ENCODE data around the gene ZNF267. TPM values are rescaled to one million over a fixed set of nuclear protein-coding genes. Genes with fewer than 3 reads are reported as not detected.

ZNF267 gene
- total RNA-seq, 1 donor from 2014 or later, result 19.6 TPM

GRCh38 chr16:31877876-31878642 lies 4.5 kb downstream of the ZNF267 start:
- H3K27ac ChIP-seq (ENCODE audit: low read depth, low read length), result peak overlapping the region; percentile 91
- H3K4me1 ChIP-seq (ENCODE audit: insufficient read depth, low read length), result peaks cover 48% of the 10 kb centered on the region
- H3K9ac ChIP-seq (ENCODE audit: low read length), result peak overlapping the region; percentile 80
- FAIRE-seq (no peak), DNase-seq (ENCODE audit: low read depth) (no peak)
- no peak overlapping the region for H3K4me3 Mint-ChIP-seq (ENCODE audit: unreplicated experiment)
- peaks cover 4% of the 10 kb centered on the region for H3K36me3 ChIP-seq (ENCODE audit: insufficient read depth, low read length)
- H3K79me2 ChIP-seq (ENCODE audit: insufficient read depth, low read length), result peaks cover 91% of the 10 kb centered on the region
- peaks cover 23% of the 10 kb centered on the region for H3K36me3 Mint-ChIP-seq (ENCODE audit: low read depth, unreplicated experiment)
- peak overlapping the region; percentile 98 for H3K27ac Mint-ChIP-seq (ENCODE audit: unreplicated experiment)
- H3K27me3 Mint-ChIP-seq (ENCODE audit: low read depth, unreplicated experiment), result no peaks in the 10 kb centered on the region
- peaks cover 49% of the 10 kb centered on the region for H3K4me1 Mint-ChIP-seq (ENCODE audit: low read depth, unreplicated experiment)
- H3K27me3 ChIP-seq (ENCODE audit: insufficient read depth, low read length), result no peaks in the 10 kb centered on the region
- TF ChIP-seq EZH2 (IDR thresholded peaks at IDR 0.05; ENCODE audit: insufficient read depth, low read length), result no peak
- no peak for TF ChIP-seq CTCF (IDR thresholded peaks at IDR 0.05; ENCODE audit: insufficient read depth, low read depth, low read length)
- H3K4me2 ChIP-seq (ENCODE audit: low read length), result peak overlapping the region; percentile 99
- peaks cover 46% of the 10 kb centered on the region for H4K20me1 ChIP-seq (ENCODE audit: insufficient read depth, low read length)
- H2AFZ ChIP-seq (ENCODE audit: low read depth, low read length), result no peak overlapping the region
- no peaks in the 10 kb centered on the region for H3K9me3 Mint-ChIP-seq (ENCODE audit: unreplicated experiment)
- no peak overlapping the region for H3K4me3 ChIP-seq (ENCODE audit: insufficient read depth, low read depth, low read length)
- H3K9me3 ChIP-seq (ENCODE audit: insufficient read depth, low read depth, low read length), result no peaks in the 10 kb centered on the region

GRCh38 chr16:31879937-31880321 lies 6.3 kb downstream of the ZNF267 start:
- peaks cover 96% of the 10 kb centered on the region for H3K79me2 ChIP-seq (ENCODE audit: insufficient read depth, low read length)
- H3K4me1 Mint-ChIP-seq (ENCODE audit: low read depth, unreplicated experiment), result peaks cover 49% of the 10 kb centered on the region

More at GRCh38 chr16:31879937-31880321, 6.3 kb downstream of the ZNF267 start:
- Histone ChIP-seq H3K9ac (ENCODE audit: low read length) (peak overlapping the region; percentile 41), H3K4me2 (ENCODE audit: low read length) (peak overlapping the region; percentile 72), H3K27me3 (ENCODE audit: insufficient read depth, low read length) (no peaks in the 10 kb centered on the region), H3K27ac (ENCODE audit: low read depth, low read length) (peak overlapping the region; percentile 55), H3K4me1 (ENCODE audit: insufficient read depth, low read length) (peaks cover 45% of the 10 kb centered on the region), H3K9me3 (ENCODE audit: insufficient read depth, low read depth, low read length) (no peaks in the 10 kb centered on the region), H4K20me1 (ENCODE audit: insufficient read depth, low read length) (peaks cover 41% of the 10 kb centered on the region), H2AFZ (ENCODE audit: low read depth, low read length) (no peak overlapping the region), H3K4me3 (ENCODE audit: insufficient read depth, low read depth, low read length) (no peak overlapping the region), H3K36me3 (ENCODE audit: insufficient read depth, low read length) (peaks cover 10% of the 10 kb centered on the region)
- no peak for FAIRE-seq
- Mint-ChIP-seq H3K27ac (ENCODE audit: unreplicated experiment) (peak overlapping the region; percentile 81), H3K9me3 (ENCODE audit: unreplicated experiment) (no peaks in the 10 kb centered on the region), H3K36me3 (ENCODE audit: low read depth, unreplicated experiment) (peaks cover 33% of the 10 kb centered on the region), H3K27me3 (ENCODE audit: low read depth, unreplicated experiment) (no peaks in the 10 kb centered on the region), H3K4me3 (ENCODE audit: unreplicated experiment) (no peak overlapping the region)
- no peak for TF ChIP-seq EZH2 (IDR thresholded peaks at IDR 0.05; ENCODE audit: insufficient read depth, low read length)
- no peak for TF ChIP-seq CTCF (IDR thresholded peaks at IDR 0.05; ENCODE audit: insufficient read depth, low read depth, low read length)
- no peak for DNase-seq (ENCODE audit: low read depth)
